ENCODE data around the gene TTLL9. TPM values are rescaled to one million over a fixed set of nuclear protein-coding genes. Genes with fewer than 3 reads are reported as not detected.

The TTLL9 gene
- total RNA-seq, 1 donor from 2014 or later, result 0.60 TPM

DNA sequence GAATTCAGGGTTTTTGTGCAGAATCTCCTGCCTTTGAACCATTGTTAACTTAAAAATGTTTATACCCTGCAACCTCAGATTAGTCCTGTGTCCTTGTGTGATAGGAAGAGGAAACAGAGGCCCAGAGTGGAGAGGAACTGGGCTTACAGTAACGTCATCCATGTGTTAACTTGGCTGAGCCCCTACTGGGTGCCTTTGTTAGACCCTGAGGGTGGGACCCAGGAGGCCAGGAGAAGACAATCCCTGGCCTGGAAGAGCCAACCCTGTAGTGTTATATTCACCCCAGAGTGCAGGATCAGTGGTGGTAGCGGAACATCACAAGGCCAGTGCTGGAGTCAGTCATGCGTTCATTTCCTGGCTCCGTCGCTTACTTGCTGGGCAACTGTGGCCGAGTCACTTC is 40.7 kb upstream of the TTLL9 start:
- POLR2A ChIA-PET, result no interaction called here
- H3K4me3 Mint-ChIP-seq, result no peak overlapping the region
- DNase-seq, result no peak
- TF ChIP-seq, protein P1, sequence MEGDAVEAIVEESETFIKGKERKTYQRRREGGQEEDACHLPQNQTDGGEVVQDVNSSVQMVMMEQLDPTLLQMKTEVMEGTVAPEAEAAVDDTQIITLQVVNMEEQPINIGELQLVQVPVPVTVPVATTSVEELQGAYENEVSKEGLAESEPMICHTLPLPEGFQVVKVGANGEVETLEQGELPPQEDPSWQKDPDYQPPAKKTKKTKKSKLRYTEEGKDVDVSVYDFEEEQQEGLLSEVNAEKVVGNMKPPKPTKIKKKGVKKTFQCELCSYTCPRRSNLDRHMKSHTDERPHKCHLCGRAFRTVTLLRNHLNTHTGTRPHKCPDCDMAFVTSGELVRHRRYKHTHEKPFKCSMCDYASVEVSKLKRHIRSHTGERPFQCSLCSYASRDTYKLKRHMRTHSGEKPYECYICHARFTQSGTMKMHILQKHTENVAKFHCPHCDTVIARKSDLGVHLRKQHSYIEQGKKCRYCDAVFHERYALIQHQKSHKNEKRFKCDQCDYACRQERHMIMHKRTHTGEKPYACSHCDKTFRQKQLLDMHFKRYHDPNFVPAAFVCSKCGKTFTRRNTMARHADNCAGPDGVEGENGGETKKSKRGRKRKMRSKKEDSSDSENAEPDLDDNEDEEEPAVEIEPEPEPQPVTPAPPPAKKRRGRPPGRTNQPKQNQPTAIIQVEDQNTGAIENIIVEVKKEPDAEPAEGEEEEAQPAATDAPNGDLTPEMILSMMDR (IDR thresholded peaks at IDR 0.05), result no peak
- peaks cover 6% of the 10 kb centered on the region for H3K4me1 Mint-ChIP-seq
- ATAC-seq (ENCODE audit: low read depth), result no peak
- CTCF ChIA-PET, result interaction anchor here (1.0 kb wide), 1 partner anchor 16 kb away, joined by 3 read pairs; no protein-coding TSS in a partner anchor
- H3K9me3 Mint-ChIP-seq, result no peaks in the 10 kb centered on the region
- intact Hi-C loops (cut with micrococcal nuclease), result no loop called here
- no peak overlapping the region for H3K27ac Mint-ChIP-seq
- H3K27me3 Mint-ChIP-seq, result no peaks in the 10 kb centered on the region
- H3K36me3 Mint-ChIP-seq (ENCODE audit: low read depth), result no peaks in the 10 kb centered on the region

DNA sequence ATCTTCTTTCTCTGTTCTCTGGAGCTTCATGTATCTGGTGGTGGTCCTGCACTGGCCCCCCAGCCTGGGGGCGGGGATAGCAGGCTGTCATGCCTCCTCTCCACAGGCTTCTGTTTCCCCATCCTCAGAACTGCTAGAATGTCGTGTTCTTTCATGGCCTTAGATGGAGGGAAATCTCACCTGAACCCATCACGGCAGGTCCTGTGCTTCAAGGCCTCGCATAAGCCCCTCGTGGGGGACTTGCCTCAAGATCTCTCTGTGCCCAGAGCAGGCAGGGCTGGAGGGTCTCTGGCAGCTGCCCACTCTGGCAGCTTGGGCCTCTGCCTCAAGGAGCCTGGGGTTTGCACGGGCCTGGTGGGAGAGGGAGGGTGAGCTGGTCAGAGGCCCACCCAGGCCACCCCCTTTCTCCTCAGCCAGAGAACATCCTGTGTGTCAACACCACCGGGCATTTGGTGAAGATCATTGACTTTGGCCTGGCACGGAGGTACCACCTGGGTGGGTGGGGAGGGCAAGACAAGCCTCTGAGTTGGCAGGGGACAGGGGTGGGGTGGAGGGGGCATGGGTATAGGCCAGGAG is 39.9 kb upstream of the TTLL9 start:
- no peak for DNase-seq
- Mint-ChIP-seq H3K4me3 (no peak overlapping the region), H3K27me3 (no peaks in the 10 kb centered on the region), H3K9me3 (no peaks in the 10 kb centered on the region), H3K4me1 (peaks cover 6% of the 10 kb centered on the region), H3K27ac (no peak overlapping the region), H3K36me3 (ENCODE audit: low read depth) (no peaks in the 10 kb centered on the region)
- intact Hi-C loops (cut with micrococcal nuclease), result no loop called here
- TF ChIP-seq, protein P1 (IDR thresholded peaks at IDR 0.05), result no peak
- ChIA-PET POLR2A (interaction anchor here (0.6 kb wide), 1 partner anchor 1074 kb away, joined by 4 read pairs; no protein-coding TSS in a partner anchor), CTCF (interaction anchor here (0.9 to 1.0 kb wide), 2 partner anchors 17 to 201 kb away, joined by 3 read pairs; no protein-coding TSS in a partner anchor)
- no peak for ATAC-seq (ENCODE audit: low read depth)

DNA sequence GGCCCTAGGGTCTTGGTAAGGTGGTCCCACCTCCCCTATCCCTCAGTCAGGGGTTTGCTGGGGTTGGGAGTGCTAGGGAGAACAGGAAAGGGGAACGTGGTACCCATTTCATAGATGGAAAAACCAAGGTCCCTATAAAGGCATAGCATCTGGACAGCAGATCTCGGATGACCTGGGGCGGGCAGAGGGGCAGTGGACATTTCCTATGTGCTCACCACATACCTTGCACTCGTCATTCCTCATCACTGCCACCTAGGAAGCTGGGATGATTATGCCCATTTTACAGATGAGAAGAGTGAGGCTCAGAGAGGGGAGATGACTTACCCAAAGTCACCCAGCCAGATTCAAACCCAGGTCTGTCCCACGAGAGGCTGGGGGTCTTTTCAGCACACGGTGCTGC is 39.2 kb upstream of the TTLL9 start:
- ChIA-PET POLR2A (interaction anchor here (0.6 kb wide), 1 partner anchor 1073 kb away, joined by 4 read pairs; no protein-coding TSS in a partner anchor), CTCF (no interaction called here)
- Mint-ChIP-seq H3K27ac (no peak overlapping the region), H3K27me3 (no peaks in the 10 kb centered on the region), H3K36me3 (ENCODE audit: low read depth) (no peaks in the 10 kb centered on the region), H3K9me3 (no peaks in the 10 kb centered on the region), H3K4me3 (no peak overlapping the region), H3K4me1 (peaks cover 11% of the 10 kb centered on the region)
- DNase-seq (no peak), ATAC-seq (ENCODE audit: low read depth) (no peak)
- intact Hi-C loops (cut with micrococcal nuclease), result no loop called here
- TF ChIP-seq, protein P1 (IDR thresholded peaks at IDR 0.05), result no peak

DNA sequence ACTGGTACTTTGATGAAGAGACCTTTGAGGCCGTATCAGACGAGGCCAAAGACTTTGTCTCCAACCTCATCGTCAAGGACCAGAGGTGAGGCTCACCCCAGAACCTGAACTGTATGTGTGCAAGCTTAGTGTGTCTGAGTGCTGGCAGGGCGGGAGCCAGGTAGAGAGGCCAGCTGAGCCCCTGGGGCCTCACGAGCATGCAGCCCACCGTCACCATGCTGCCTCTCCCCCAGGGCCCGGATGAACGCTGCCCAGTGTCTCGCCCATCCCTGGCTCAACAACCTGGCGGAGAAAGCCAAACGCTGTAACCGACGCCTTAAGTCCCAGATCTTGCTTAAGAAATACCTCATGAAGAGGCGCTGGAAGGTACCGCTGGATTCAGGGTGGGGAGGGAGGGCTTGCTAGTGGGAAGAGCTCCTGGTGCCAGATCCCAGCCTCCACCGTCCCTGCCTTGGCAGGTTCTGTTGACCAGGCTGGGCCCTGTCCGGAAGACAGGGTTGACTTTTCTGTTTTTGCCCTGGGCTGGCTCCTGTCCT is 38.6 kb upstream of the TTLL9 start:
- intact Hi-C loops (cut with micrococcal nuclease), result no loop called here
- Mint-ChIP-seq H3K4me3 (no peak overlapping the region), H3K4me1 (peaks cover 14% of the 10 kb centered on the region), H3K9me3 (no peaks in the 10 kb centered on the region), H3K36me3 (ENCODE audit: low read depth) (no peaks in the 10 kb centered on the region), H3K27me3 (no peaks in the 10 kb centered on the region), H3K27ac (no peak overlapping the region)
- ChIA-PET CTCF (interaction anchor here (1.2 kb wide), 1 partner anchor 9 kb away, joined by 3 read pairs; no protein-coding TSS in a partner anchor), POLR2A (no interaction called here)
- ATAC-seq (ENCODE audit: low read depth) (no peak), DNase-seq (no peak)
- TF ChIP-seq, protein P1 (IDR thresholded peaks at IDR 0.05), result no peak

DNA sequence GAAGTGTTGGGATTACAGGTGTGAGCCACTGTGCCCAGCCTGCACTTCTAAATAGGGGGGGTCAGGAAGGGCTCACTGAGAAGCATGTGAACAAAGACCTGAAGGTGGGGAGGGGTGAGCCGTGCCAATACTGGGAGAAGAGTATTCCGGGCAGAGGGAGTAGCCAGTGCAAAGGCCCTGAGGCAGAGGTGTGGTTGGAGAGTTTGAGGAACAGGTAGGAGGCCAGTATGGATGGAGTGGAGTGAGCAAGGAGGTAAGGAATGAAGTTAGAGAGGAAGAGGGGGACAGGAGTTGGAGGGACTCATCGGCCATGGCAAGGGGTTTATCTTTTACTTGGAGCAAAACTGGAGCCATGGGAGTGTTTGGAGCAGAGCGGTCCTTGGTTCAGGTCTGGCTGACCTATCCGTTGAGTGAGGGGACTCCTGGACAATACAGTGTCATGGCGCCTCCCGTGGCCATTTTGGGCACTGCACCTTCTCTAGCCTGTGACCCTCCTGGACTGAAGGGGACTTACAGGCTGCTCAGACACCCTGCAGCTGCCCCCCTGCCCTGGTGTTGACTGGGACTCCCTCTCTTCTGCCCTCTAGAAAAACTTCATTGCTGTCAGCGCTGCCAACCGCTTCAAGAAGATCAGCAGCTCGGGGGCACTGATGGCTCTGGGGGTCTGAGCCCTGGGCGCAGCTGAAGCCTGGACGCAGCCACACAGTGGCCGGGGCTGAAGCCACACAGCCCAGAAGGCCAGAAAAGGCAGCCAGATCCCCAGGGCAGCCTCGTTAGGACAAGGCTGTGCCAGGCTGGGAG is 37.1 kb upstream of the TTLL9 start:
- ATAC-seq (ENCODE audit: low read depth), result peak; percentile 67
- peak; percentile 63 for DNase-seq
- Mint-ChIP-seq H3K36me3 (ENCODE audit: low read depth) (no peaks in the 10 kb centered on the region), H3K27me3 (no peaks in the 10 kb centered on the region), H3K4me3 (no peak overlapping the region), H3K4me1 (peaks cover 14% of the 10 kb centered on the region), H3K27ac (no peak overlapping the region), H3K9me3 (no peaks in the 10 kb centered on the region)
- TF ChIP-seq, protein P1 (IDR thresholded peaks at IDR 0.05), result no peak
- ChIA-PET POLR2A (no interaction called here), CTCF (interaction anchor here (0.9 to 1.5 kb wide), 4 partner anchors 10 to 13 kb away, joined by 3 to 4 read pairs (median 3); partner anchors contain the start of gene FOXS1)
- intact Hi-C loops (cut with micrococcal nuclease), result no loop called here
